GM19023 (cell line): ENCODE results near the gene TRIAP1.
A peak's percentile ranks its signal among the peaks of the same experiment; 100 is the strongest.
"Not testable (repeated sequence)": the region's sequence is repeated elsewhere in the genome, so short reads cannot be mapped to it uniquely, and the experiment has no call there.

Experiments
- ATAC-seq: cut with Tn5 transposase; IDR thresholded peaks from one replicate; pipeline ENCODE4 v1.9.1; 2021; ENCODE audit warnings: mild to moderate bottlenecking, moderate library complexity; ENCODE audit not compliant: unreplicated experiment

TRIAP1 gene

GRCh38 chr12:120445911-120446843 is at the start of gene TRIAP1, which contains the start of gene GATC:
TSS of gene TRIAP1 (minus strand) at chr12:120446384. CDS start at chr12:120446372, 12 bp downstream.
TSS of gene GATC (plus strand) at chr12:120446444. CDS start at chr12:120446481, 37 bp downstream.
- ATAC-seq: peak; percentile 91

GRCh38 chr12:120495186-120495730 is 49.1 kb upstream of the TRIAP1 start:
- peak; percentile 24 for ATAC-seq

- no peak for ATAC-seq
Measured at GRCh38 chr12:120490833-120491512, 44.8 kb upstream of the TRIAP1 start.

- no peak for ATAC-seq
Measured at GRCh38 chr12:120490325-120490724, 44.1 kb upstream of the TRIAP1 start.

- ATAC-seq: no peak
Measured at GRCh38 chr12:120489018-120489417, 42.8 kb upstream of the TRIAP1 start.

- no peak for ATAC-seq
Measured at GRCh38 chr12:120488057-120488640, 42.0 kb upstream of the TRIAP1 start.

GRCh38 chr12:120487552-120487951 is 41.4 kb upstream of the TRIAP1 start:
- ATAC-seq: not testable (repeated sequence)

- ATAC-seq: no peak
Measured at GRCh38 chr12:120485961-120486881, 40.0 kb upstream of the TRIAP1 start.

- ATAC-seq: no peak
Measured at GRCh38 chr12:120483621-120484020, 37.4 kb upstream of the TRIAP1 start.

GRCh38 chr12:120481022-120481767 is 35.0 kb upstream of the TRIAP1 start:
- ATAC-seq: no peak

- no peak for ATAC-seq
Measured at GRCh38 chr12:120480211-120480610, 34.0 kb upstream of the TRIAP1 start.

- no peak for ATAC-seq
Measured at GRCh38 chr12:120479458-120479857, 33.3 kb upstream of the TRIAP1 start.

GRCh38 chr12:120475643-120476042 is 29.5 kb upstream of the TRIAP1 start:
- no peak for ATAC-seq

- ATAC-seq: no peak
Measured at GRCh38 chr12:120474616-120474960, 28.4 kb upstream of the TRIAP1 start.

- ATAC-seq: no peak
Measured at GRCh38 chr12:120473807-120474615, 27.8 kb upstream of the TRIAP1 start.

GRCh38 chr12:120472521-120472920 is 26.3 kb upstream of the TRIAP1 start:
- ATAC-seq: no peak

GRCh38 chr12:120470150-120470784 is 24.1 kb upstream of the TRIAP1 start:
- no peak for ATAC-seq

- peak; percentile 84 for ATAC-seq
Measured at GRCh38 chr12:120469450-120470149, 23.4 kb upstream of the TRIAP1 start, which contains the start of gene SRSF9. TSS of gene SRSF9 (minus strand) at chr12:120469748. CDS start at chr12:120469609, 139 bp downstream.
